Sigmoid colon (tissue), 7 donors: ENCODE data around the gene CFTR. TPM values are rescaled to one million over a fixed set of nuclear protein-coding genes. Genes with fewer than 3 reads are reported as not detected.

Source experiments
- DNase-seq: peaks from one replicate; pipeline ENCODE4 v3.0.0-alpha.2; 2019
- H3K27ac ChIP-seq, 4 donors: fragments of 200-600 bp; sonication (generic); one replicate each; pipeline ENCODE4 v1.5.1; 2016 to 2019; ENCODE audit warnings: mild to moderate bottlenecking in 1 of 4
- H3K27me3 ChIP-seq, 3 donors: fragments of 200-600 bp; sonication (generic); one replicate each; pipeline ENCODE4 v1.5.1; 2019; ENCODE audit warnings: mild to moderate bottlenecking in 1 of 3
- H3K36me3 ChIP-seq, 4 donors: fragments of 200-600 bp; sonication (generic); one replicate each; pipeline ENCODE4 v1.5.1; 2016 to 2019
- H3K4me1 ChIP-seq, 4 donors: fragments of 200-600 bp; sonication (generic); one replicate each; pipeline ENCODE4 v1.5.1; 2017 to 2019
- H3K4me3 ChIP-seq, 4 donors: fragments of 200-600 bp; sonication (generic); one replicate each; pipeline ENCODE4 v1.5.1; 2017 to 2019; ENCODE audit warnings: mild to moderate bottlenecking in 2 of 4, moderate library complexity in 1 of 4
- H3K9me3 ChIP-seq, 4 donors: fragments of 200-600 bp in 3 of 4; sonication (generic) in 3 of 4; one replicate each; pipeline versions ENCODE4 v1.5.1 to v1.6.1; 2013 to 2019
- CTCF ChIP-seq, 4 experiments: fragments of 450-650 bp in 3 of 4; fragments of 200-600 bp in 1 of 4; IDR thresholded peaks; one replicate each; pipeline ENCODE4 v1.5.1; 2016 to 2019; ENCODE audit warnings: antibody characterized with exemption in 4 of 4, mild to moderate bottlenecking in 3 of 4, moderate library complexity in 2 of 4
- EP300 ChIP-seq, 4 donors: sonication (generic); formaldehyde crosslinking; IDR thresholded peaks; one replicate each; pipeline ENCODE4 v1.6.1; 2017; ENCODE audit warnings: antibody characterized with exemption in 4 of 4
- POLR2A ChIP-seq, 2 donors: fragments of 450-650 bp; IDR thresholded peaks; one replicate each; pipeline ENCODE4 v1.6.1; 2016; ENCODE audit warnings: antibody characterized with exemption in 2 of 2, mild to moderate bottlenecking in 2 of 2, moderate library complexity in 2 of 2
- POLR2AphosphoS5 ChIP-seq, 4 donors: sonication (generic); formaldehyde crosslinking; IDR thresholded peaks; one replicate each; pipeline ENCODE4 v1.6.1; 2017; ENCODE audit warnings: antibody characterized with exemption in 4 of 4
- WGBS, 2 donors: extraction: QIAGEN DNeasy Blood & Tissue Kit; methylation state at CpG; one replicate each; pipeline ENCODE4 v1.1.7; 2013; 5-methylcytosine and 5-hydroxymethylcytosine counted together
- intact Hi-C: fragments of 100-400 bp; cut with DNase I; formaldehyde crosslinking; loops from one replicate; pipeline ENCODE4 v1.15.1; 2023
- polyA plus RNA-seq, 3 donors: library from polyadenylated mRNA; stranded (reverse); fragments of 200-250 nt; gene quantifications; one replicate each; pipeline ENCODE4 v1.2.3, GENCODE V29; 2013
- total RNA-seq, 4 donors: library from RNA; depleted of rRNA; stranded (reverse); fragments of >200 nt; gene quantifications; one replicate each; pipeline ENCODE4 v1.1.0, GENCODE V29; 2016
- donor health status: healthy with polysubstance abuse.
- donor health status: Bipolar disorder and iron deficiency.
- donor health status: healthy.

Gene CFTR
- total and polyA plus RNA-seq, 7 donors = under 0.01 to 39.9 (median 3.4) TPM; not detected in 1

DNA sequence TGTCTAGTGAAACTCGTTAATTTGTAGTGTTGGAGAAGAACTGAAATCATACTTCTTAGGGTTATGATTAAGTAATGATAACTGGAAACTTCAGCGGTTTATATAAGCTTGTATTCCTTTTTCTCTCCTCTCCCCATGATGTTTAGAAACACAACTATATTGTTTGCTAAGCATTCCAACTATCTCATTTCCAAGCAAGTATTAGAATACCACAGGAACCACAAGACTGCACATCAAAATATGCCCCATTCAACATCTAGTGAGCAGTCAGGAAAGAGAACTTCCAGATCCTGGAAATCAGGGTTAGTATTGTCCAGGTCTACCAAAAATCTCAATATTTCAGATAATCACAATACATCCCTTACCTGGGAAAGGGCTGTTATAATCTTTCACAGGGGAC lies 187.6 kb downstream of the CFTR start:
- no peaks in the 10 kb centered on the region for H3K4me1 ChIP-seq
- intact Hi-C loops = no loop called here
- H3K27me3 ChIP-seq = no peaks in the 10 kb centered on the region
- no peaks in the 10 kb centered on the region for H3K9me3 ChIP-seq
- TF ChIP-seq POLR2A (IDR thresholded peaks at IDR 0.05) (no peak), POLR2AphosphoS5 (IDR thresholded peaks at IDR 0.05) (no peak), EP300 (IDR thresholded peaks at IDR 0.05) (no peak), CTCF (IDR thresholded peaks at IDR 0.05) (no peak)
- 81 to 83% methylated on average over 2 of the region's 2 CpGs for WGBS, 2 donors
- no peak overlapping the region for H3K4me3 ChIP-seq
- no peak overlapping the region for H3K27ac ChIP-seq
- no peak for DNase-seq
- no peaks in the 10 kb centered on the region for H3K36me3 ChIP-seq

GRCh38 chr7:117669818-117670217 lies 190.0 kb downstream of the CFTR start:
- Histone ChIP-seq H3K27me3 (no peaks in the 10 kb centered on the region), H3K4me3 (no peak overlapping the region), H3K4me1 (no peaks in the 10 kb centered on the region), H3K36me3 (no peaks in the 10 kb centered on the region), H3K9me3 (no peaks in the 10 kb centered on the region), H3K27ac (no peak overlapping the region)
- TF ChIP-seq EP300 (IDR thresholded peaks at IDR 0.05) (no peak), CTCF (IDR thresholded peaks at IDR 0.05) (no peak), POLR2AphosphoS5 (IDR thresholded peaks at IDR 0.05) (no peak), POLR2A (IDR thresholded peaks at IDR 0.05) (no peak)
- intact Hi-C loops = no loop called here
- DNase-seq = no peak
- WGBS, 2 donors = 81 to 93% methylated on average over 4 of the region's 4 CpGs

DNA sequence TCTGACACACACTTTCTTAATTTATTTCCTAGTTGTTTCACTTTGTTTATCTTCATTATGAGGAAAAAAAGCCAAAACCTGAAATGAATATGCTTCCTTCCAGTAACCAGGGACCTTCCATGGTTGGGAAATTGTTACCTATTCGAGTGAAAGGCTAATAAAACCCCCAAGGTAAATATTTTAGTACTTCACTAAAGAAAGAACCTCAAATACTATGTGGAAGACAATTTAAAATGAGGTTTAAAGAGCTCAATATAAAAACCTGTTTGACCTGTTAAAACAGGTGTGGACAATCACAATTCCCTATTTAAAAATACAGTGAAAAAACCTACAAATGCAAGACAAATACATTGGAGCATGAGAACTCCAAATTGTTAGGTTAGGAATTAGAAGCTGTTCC lies 192.6 kb downstream of the CFTR start:
- WGBS, 2 donors = 7 to 33% methylated on average over 1 of the region's 1 CpG
- Histone ChIP-seq H3K4me3 (no peak overlapping the region), H3K36me3 (no peaks in the 10 kb centered on the region), H3K27ac (no peak overlapping the region), H3K9me3 (no peaks in the 10 kb centered on the region), H3K4me1 (no peaks in the 10 kb centered on the region), H3K27me3 (no peaks in the 10 kb centered on the region)
- intact Hi-C loops = no loop called here
- TF ChIP-seq POLR2A (IDR thresholded peaks at IDR 0.05) (no peak), CTCF (IDR thresholded peaks at IDR 0.05) (no peak), EP300 (IDR thresholded peaks at IDR 0.05) (no peak), POLR2AphosphoS5 (IDR thresholded peaks at IDR 0.05) (no peak)
- no peak for DNase-seq

DNA sequence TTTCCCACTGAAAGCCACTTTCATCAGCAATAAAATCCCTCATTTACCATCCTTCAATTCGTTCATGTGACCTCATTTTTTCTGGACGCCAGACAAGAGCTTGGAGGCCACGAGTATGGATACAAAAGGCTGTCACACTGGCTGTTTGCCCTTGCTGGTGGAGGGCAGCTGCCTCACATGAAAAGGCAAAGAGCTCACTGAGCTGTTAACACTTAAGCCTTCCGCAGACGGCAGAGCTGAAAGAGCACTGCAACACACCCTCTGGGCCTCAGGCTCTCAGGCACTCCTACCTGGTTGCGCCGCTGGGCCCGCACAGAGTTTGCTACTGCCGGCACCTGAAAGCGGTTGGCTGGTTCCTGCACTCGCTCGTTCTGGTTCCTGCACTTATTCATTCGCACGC lies 193.5 kb downstream of the CFTR start:
- no peaks in the 10 kb centered on the region for H3K27me3 ChIP-seq
- no peak overlapping the region for H3K4me3 ChIP-seq
- no peak for DNase-seq
- intact Hi-C loops = no loop called here
- H3K4me1 ChIP-seq = no peaks in the 10 kb centered on the region
- no peaks in the 10 kb centered on the region for H3K36me3 ChIP-seq
- WGBS, 2 donors = 17 to 64% methylated on average over 14 of the region's 14 CpGs
- no peaks in the 10 kb centered on the region for H3K9me3 ChIP-seq
- TF ChIP-seq POLR2AphosphoS5 (IDR thresholded peaks at IDR 0.05) (no peak), CTCF (IDR thresholded peaks at IDR 0.05) (no peak), EP300 (IDR thresholded peaks at IDR 0.05) (no peak), POLR2A (IDR thresholded peaks at IDR 0.05) (no peak)
- no peak overlapping the region for H3K27ac ChIP-seq

- no peak for DNase-seq
- no peak overlapping the region for H3K27ac ChIP-seq
- no peaks in the 10 kb centered on the region for H3K27me3 ChIP-seq
- intact Hi-C loops = no loop called here
- no peaks in the 10 kb centered on the region for H3K36me3 ChIP-seq
- no peaks in the 10 kb centered on the region for H3K9me3 ChIP-seq
- H3K4me1 ChIP-seq = no peaks in the 10 kb centered on the region
- no peak overlapping the region for H3K4me3 ChIP-seq
- TF ChIP-seq EP300 (IDR thresholded peaks at IDR 0.05) (no peak), CTCF (IDR thresholded peaks at IDR 0.05) (peak in 1 of 4 experiments; percentile 27)
These were observed 194.0 kb downstream of the CFTR start for GRCh38 chr7:117673839-117674238.
